Measurements from ENCODE around the gene MYT1.
"Not testable (repeated sequence)": the region's sequence is repeated elsewhere in the genome, so short reads cannot be mapped to it uniquely, and the experiment has no call there.

MYT1 gene

DNA sequence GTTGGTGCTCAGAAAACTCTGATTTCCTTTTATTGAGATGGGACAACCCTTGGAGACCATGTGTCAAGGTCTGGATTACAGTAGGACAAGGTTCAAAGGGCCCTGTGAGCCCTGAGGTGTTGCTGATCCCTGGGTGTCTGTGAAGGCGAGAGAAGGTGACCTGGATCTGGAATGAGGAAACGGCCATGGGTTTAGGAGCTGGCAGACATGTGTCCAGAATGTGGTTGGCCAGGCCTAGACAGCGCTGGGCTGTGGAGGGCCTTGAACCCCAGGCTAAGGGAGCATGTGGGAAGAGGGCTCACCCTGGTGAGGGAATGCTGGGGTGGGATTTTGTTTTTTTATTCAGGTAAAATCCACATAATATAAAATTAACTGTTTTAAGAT lies 116.2 kb downstream of the MYT1 start:
- no peak for ATAC-seq

- ATAC-seq: no peak
These were observed 119.4 kb downstream of the MYT1 start for GRCh38 chr20:64283646-64284045.

GRCh38 chr20:64285579-64286446 lies 121.6 kb downstream of the MYT1 start:
- peak; percentile 82 to 88 for ATAC-seq

GRCh38 chr20:64286447-64287263 lies 122.4 kb downstream of the MYT1 start:
- ATAC-seq: not testable (repeated sequence)

GRCh38 chr20:64287264-64287590 lies 123.0 kb downstream of the MYT1 start:
- not testable (repeated sequence) for ATAC-seq

All from activated CD4-positive, CD25-positive, alpha-beta regulatory T cell treated with anti-CD3 and anti-CD28 coated beads, Interleukin-2, amount 50 U/mL, for 24 hours (primary cell).